CD4-positive, CD25-positive, alpha-beta regulatory T cell (primary cell): ENCODE data around the gene NUP214. TPM values are rescaled to one million over a fixed set of nuclear protein-coding genes. Genes with fewer than 3 reads are reported as not detected.

Experiments
- ATAC-seq, 2 donors: fragments of 150-1000 bp; cut with Tn5 transposase; one replicate each; pipeline ENCODE4 v1.10.0; 2021; ENCODE audit warnings: low read depth in 2 of 2, moderate number of reproducible peaks in 2 of 2, moderate library complexity in 1 of 2
- DNase-seq, 3 donors: peaks; one replicate each; pipeline versions ENCODE4 v3.0.0 to v3.0.0-alpha.2; 2012 to 2022; ENCODE audit warnings: mixed read lengths in 1 of 3
- H3K27ac ChIP-seq: one replicate; pipeline ENCODE4 v1.7.0; 2013; ENCODE audit warnings: mild to moderate bottlenecking, low read length; ENCODE audit not compliant: insufficient read depth, poor library complexity, severe bottlenecking
- H3K27me3 ChIP-seq: one replicate; pipeline ENCODE4 v1.7.0; 2013; ENCODE audit warnings: low read length; ENCODE audit not compliant: control insufficient read depth, insufficient read depth
- H3K36me3 ChIP-seq: one replicate; pipeline ENCODE4 v1.7.0; 2013; ENCODE audit warnings: mild to moderate bottlenecking, low read length, moderate library complexity; ENCODE audit not compliant: control insufficient read depth, insufficient read depth
- H3K4me1 ChIP-seq: 2 replicates; pipeline ENCODE4 v1.7.0; 2013; ENCODE audit warnings: mild to moderate bottlenecking, low read length; ENCODE audit not compliant: insufficient read depth, control insufficient read depth, poor library complexity, severe bottlenecking
- H3K4me3 ChIP-seq: one replicate; pipeline ENCODE4 v1.7.0; 2013; ENCODE audit warnings: low read depth, mild to moderate bottlenecking, low read length, moderate library complexity
- H3K9me3 ChIP-seq, 2 experiments: 1 replicate in 1 of 2; 2 replicates in 1 of 2; pipeline ENCODE4 v1.7.0; 2013; ENCODE audit warnings: low read length in 2 of 2, mild to moderate bottlenecking in 1 of 2, moderate library complexity in 1 of 2; ENCODE audit not compliant: control insufficient read depth in 2 of 2
- H3K27ac Mint-ChIP-seq, 3 donors: one replicate each; pipeline ENCODE4 v1.8.0; 2020 to 2022; ENCODE audit warnings: mild to moderate bottlenecking in 3 of 3, mixed read lengths in 3 of 3, moderate library complexity in 2 of 3
- H3K27me3 Mint-ChIP-seq: one replicate; pipeline ENCODE4 v1.8.0; 2022; ENCODE audit warnings: mild to moderate bottlenecking, mixed read lengths
- H3K36me3 Mint-ChIP-seq: one replicate; pipeline ENCODE4 v1.8.0; 2020; ENCODE audit warnings: mixed read lengths
- H3K4me1 Mint-ChIP-seq, 4 donors: one replicate each; pipeline ENCODE4 v1.8.0; 2020 to 2022; ENCODE audit warnings: mixed read lengths in 4 of 4, mild to moderate bottlenecking in 1 of 4
- H3K4me3 Mint-ChIP-seq, 4 donors: one replicate each; pipeline ENCODE4 v1.8.0; 2020 to 2022; ENCODE audit warnings: mild to moderate bottlenecking in 4 of 4, mixed read lengths in 4 of 4, moderate library complexity in 3 of 4
- H3K9me3 Mint-ChIP-seq, 7 donors: one replicate each; pipeline ENCODE4 v1.8.0; 2020 to 2022; ENCODE audit warnings: mixed read lengths in 7 of 7, mild to moderate bottlenecking in 3 of 7, moderate library complexity in 2 of 7
- polyA plus RNA-seq, 4 donors: library from polyadenylated mRNA; unstranded; fragments of 300-500 nt; fragmentation: Illumina TruSeq; gene quantifications; one replicate each; pipeline ENCODE4 v1.2.3, GENCODE V29; 2021
- total RNA-seq: library from RNA; stranded (reverse); gene quantifications from one replicate; pipeline ENCODE4 v1.2.3, GENCODE V29; 2022

Gene NUP214
- total and polyA plus RNA-seq, 5 donors from 2014 or later, result 9.8 to 124 (median 14.8) TPM

GRCh38 chr9:131121346-131121745 lies 4.0 kb upstream of the NUP214 start:
- no peak for DNase-seq
- Mint-ChIP-seq H3K27ac (no peak overlapping the region), H3K36me3 (no peaks in the 10 kb centered on the region), H3K27me3 (peaks cover 16% of the 10 kb centered on the region), H3K9me3 (peaks cover 0 to 3% (median 0%) of the 10 kb centered on the region in 7 donors), H3K4me3 (peak overlapping the region in 2 of 4 donors; percentile 35 to 55), H3K4me1 (peaks cover 6 to 18% (median 14%) of the 10 kb centered on the region in 4 donors)
- no peaks in the 10 kb centered on the region for H3K36me3 ChIP-seq
- ATAC-seq, result no peak
- H3K4me3 ChIP-seq, result no peak overlapping the region
- H3K27ac ChIP-seq, result no peak overlapping the region
- H3K4me1 ChIP-seq, result peaks cover 14% of the 10 kb centered on the region
- H3K9me3 ChIP-seq, result no peaks in the 10 kb centered on the region
- no peaks in the 10 kb centered on the region for H3K27me3 ChIP-seq

GRCh38 chr9:131122158-131122557 lies 3.2 kb upstream of the NUP214 start:
- Mint-ChIP-seq H3K36me3 (no peaks in the 10 kb centered on the region), H3K4me3 (peak overlapping the region in 2 of 4 donors; percentile 51 to 55), H3K4me1 (peaks cover 6 to 23% (median 17%) of the 10 kb centered on the region in 4 donors), H3K9me3 (peaks cover 0 to 3% (median 0%) of the 10 kb centered on the region in 7 donors), H3K27me3 (peaks cover 16% of the 10 kb centered on the region), H3K27ac (no peak overlapping the region)
- no peaks in the 10 kb centered on the region for H3K27me3 ChIP-seq
- no peak for ATAC-seq
- no peak for DNase-seq
- H3K4me1 ChIP-seq, result peaks cover 22% of the 10 kb centered on the region
- H3K4me3 ChIP-seq, result no peak overlapping the region
- no peaks in the 10 kb centered on the region for H3K9me3 ChIP-seq
- no peaks in the 10 kb centered on the region for H3K36me3 ChIP-seq
- H3K27ac ChIP-seq, result no peak overlapping the region

GRCh38 chr9:131125038-131125287 lies 423 bp upstream of the NUP214 start:
- peaks cover 11 to 42% (median 31%) of the 10 kb centered on the region in 4 donors for H3K4me1 Mint-ChIP-seq
- peaks cover 12% of the 10 kb centered on the region for H3K27me3 Mint-ChIP-seq
- peak overlapping the region; percentile 95 to 99 (median 98) for H3K4me3 Mint-ChIP-seq
- DNase-seq, result no peak
- no peaks in the 10 kb centered on the region for H3K27me3 ChIP-seq
- H3K4me1 ChIP-seq, result peaks cover 25% of the 10 kb centered on the region
- H3K27ac Mint-ChIP-seq, result peak overlapping the region; percentile 16 to 100 (median 97)
- peaks cover 21% of the 10 kb centered on the region for H3K36me3 Mint-ChIP-seq
- no peak for ATAC-seq
- H3K9me3 ChIP-seq, result no peaks in the 10 kb centered on the region
- H3K4me3 ChIP-seq, result peak overlapping the region; percentile 98
- peaks cover 25% of the 10 kb centered on the region for H3K36me3 ChIP-seq
- H3K9me3 Mint-ChIP-seq, result peaks cover 0 to 3% (median 0%) of the 10 kb centered on the region in 7 donors
- H3K27ac ChIP-seq, result peak overlapping the region; percentile 90

- peaks cover 25% of the 10 kb centered on the region for H3K4me1 ChIP-seq
- DNase-seq, result no peak
- H3K36me3 Mint-ChIP-seq, result peaks cover 21% of the 10 kb centered on the region
- peaks cover 14 to 47% (median 31%) of the 10 kb centered on the region in 4 donors for H3K4me1 Mint-ChIP-seq
- peaks cover 8% of the 10 kb centered on the region for H3K27me3 Mint-ChIP-seq
- ATAC-seq, result no peak
- peak overlapping the region; percentile 95 to 99 (median 98) for H3K4me3 Mint-ChIP-seq
- peak overlapping the region; percentile 96 to 100 (median 97) for H3K27ac Mint-ChIP-seq
- H3K9me3 ChIP-seq, result no peaks in the 10 kb centered on the region
- peaks cover 35% of the 10 kb centered on the region for H3K36me3 ChIP-seq
- peak overlapping the region; percentile 98 for H3K4me3 ChIP-seq
- peak overlapping the region; percentile 90 for H3K27ac ChIP-seq
- no peaks in the 10 kb centered on the region for H3K27me3 ChIP-seq
- H3K9me3 Mint-ChIP-seq, result peaks cover 0 to 3% (median 0%) of the 10 kb centered on the region in 7 donors
These were observed 657 bp downstream of the NUP214 start for GRCh38 chr9:131126059-131126426.

GRCh38 chr9:131129183-131129582 lies 3.8 kb downstream of the NUP214 start:
- ATAC-seq (no peak), DNase-seq (no peak)
- Mint-ChIP-seq H3K4me1 (peaks cover 14 to 50% (median 31%) of the 10 kb centered on the region in 4 donors), H3K27me3 (peaks cover 4% of the 10 kb centered on the region), H3K4me3 (peak overlapping the region in 1 of 4 donors; percentile 41), H3K27ac (no peak overlapping the region), H3K9me3 (no peaks in the 10 kb centered on the region), H3K36me3 (peaks cover 38% of the 10 kb centered on the region)
- H3K27ac ChIP-seq, result no peak overlapping the region
- no peak overlapping the region for H3K4me3 ChIP-seq
- peaks cover 66% of the 10 kb centered on the region for H3K36me3 ChIP-seq
- peaks cover 25% of the 10 kb centered on the region for H3K4me1 ChIP-seq
- no peaks in the 10 kb centered on the region for H3K27me3 ChIP-seq
- H3K9me3 ChIP-seq, result no peaks in the 10 kb centered on the region

- no peaks in the 10 kb centered on the region for H3K27me3 ChIP-seq
- DNase-seq, result no peak
- ATAC-seq, result no peak
- Mint-ChIP-seq H3K4me1 (peaks cover 0 to 5% (median 0%) of the 10 kb centered on the region in 4 donors), H3K4me3 (no peak overlapping the region), H3K27me3 (no peaks in the 10 kb centered on the region), H3K27ac (no peak overlapping the region), H3K36me3 (peaks cover 55% of the 10 kb centered on the region), H3K9me3 (no peaks in the 10 kb centered on the region)
- no peak overlapping the region for H3K4me3 ChIP-seq
- H3K27ac ChIP-seq, result no peak overlapping the region
- H3K4me1 ChIP-seq, result no peaks in the 10 kb centered on the region
- H3K36me3 ChIP-seq, result peaks cover 95% of the 10 kb centered on the region
- no peaks in the 10 kb centered on the region for H3K9me3 ChIP-seq
These were observed 13.3 kb downstream of the NUP214 start for GRCh38 chr9:131138676-131139075.

- H3K4me3 ChIP-seq, result no peak overlapping the region
- H3K36me3 Mint-ChIP-seq, result peaks cover 57% of the 10 kb centered on the region
- no peaks in the 10 kb centered on the region for H3K27me3 Mint-ChIP-seq
- no peaks in the 10 kb centered on the region for H3K9me3 ChIP-seq
- H3K27ac ChIP-seq, result no peak overlapping the region
- no peaks in the 10 kb centered on the region for H3K27me3 ChIP-seq
- no peaks in the 10 kb centered on the region for H3K9me3 Mint-ChIP-seq
- no peak overlapping the region for H3K27ac Mint-ChIP-seq
- peaks cover 0 to 9% (median 0%) of the 10 kb centered on the region in 4 donors for H3K4me1 Mint-ChIP-seq
- peaks cover 95% of the 10 kb centered on the region for H3K36me3 ChIP-seq
- ATAC-seq, result no peak
- H3K4me3 Mint-ChIP-seq, result no peak overlapping the region
- DNase-seq, result no peak
- no peaks in the 10 kb centered on the region for H3K4me1 ChIP-seq
These were observed 14.7 kb downstream of the NUP214 start for GRCh38 chr9:131140112-131140511.

- DNase-seq (no peak), ATAC-seq (no peak)
- peaks cover 0 to 9% (median 2%) of the 10 kb centered on the region in 4 donors for H3K4me1 Mint-ChIP-seq
- H3K27ac Mint-ChIP-seq, result no peak overlapping the region
- no peak overlapping the region for H3K27ac ChIP-seq
- no peaks in the 10 kb centered on the region for H3K27me3 ChIP-seq
- peaks cover 95% of the 10 kb centered on the region for H3K36me3 ChIP-seq
- H3K9me3 ChIP-seq, result no peaks in the 10 kb centered on the region
- H3K4me1 ChIP-seq, result no peaks in the 10 kb centered on the region
- H3K4me3 ChIP-seq, result no peak overlapping the region
- H3K4me3 Mint-ChIP-seq, result no peak overlapping the region
- no peaks in the 10 kb centered on the region for H3K27me3 Mint-ChIP-seq
- no peaks in the 10 kb centered on the region for H3K9me3 Mint-ChIP-seq
- peaks cover 59% of the 10 kb centered on the region for H3K36me3 Mint-ChIP-seq
These were observed 15.2 kb downstream of the NUP214 start for GRCh38 chr9:131140550-131140949.
